MG63 (cell line): Measurements from ENCODE around the gene MOGAT1. TPM values are rescaled to one million over a fixed set of nuclear protein-coding genes. Genes with fewer than 3 reads are reported as not detected.

Experiments used
- DNase-seq: peaks from one replicate; pipeline ENCODE4 v3.0.0-alpha.2; 2020
- H3K27me3 ChIP-seq: fragments of 250-450 bp; sonication (Bioruptor Pico); 2 replicates; pipeline ENCODE4 v1.5.1; 2020; ENCODE audit warnings: mild to moderate bottlenecking, moderate library complexity
- H3K36me3 ChIP-seq: fragments of 250-450 bp; sonication (Bioruptor Pico); 2 replicates; pipeline ENCODE4 v1.5.1; 2020; ENCODE audit warnings: mild to moderate bottlenecking, moderate library complexity
- H3K4me3 ChIP-seq: fragments of 250-450 bp; sonication (Bioruptor Pico); 2 replicates; pipeline ENCODE4 v1.5.1; 2020; ENCODE audit warnings: mild to moderate bottlenecking, moderate library complexity
- H3K9me3 ChIP-seq: fragments of 250-450 bp; sonication (Bioruptor Pico); 2 replicates; pipeline ENCODE4 v1.5.1; 2020; ENCODE audit warnings: mild to moderate bottlenecking, moderate library complexity
- total RNA-seq: library from RNA; depleted of rRNA; stranded (reverse); fragments of >200 nt; shearing (Covaris generic); gene quantifications from 2 replicates; pipeline ENCODE4 v1.2.3, GENCODE V29; 2014; ENCODE audit warnings: low replicate concordance; rRNA removed

Gene MOGAT1, protein sequence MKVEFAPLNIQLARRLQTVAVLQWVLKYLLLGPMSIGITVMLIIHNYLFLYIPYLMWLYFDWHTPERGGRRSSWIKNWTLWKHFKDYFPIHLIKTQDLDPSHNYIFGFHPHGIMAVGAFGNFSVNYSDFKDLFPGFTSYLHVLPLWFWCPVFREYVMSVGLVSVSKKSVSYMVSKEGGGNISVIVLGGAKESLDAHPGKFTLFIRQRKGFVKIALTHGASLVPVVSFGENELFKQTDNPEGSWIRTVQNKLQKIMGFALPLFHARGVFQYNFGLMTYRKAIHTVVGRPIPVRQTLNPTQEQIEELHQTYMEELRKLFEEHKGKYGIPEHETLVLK
- not detected in 2 replicates for total RNA-seq

DNA sequence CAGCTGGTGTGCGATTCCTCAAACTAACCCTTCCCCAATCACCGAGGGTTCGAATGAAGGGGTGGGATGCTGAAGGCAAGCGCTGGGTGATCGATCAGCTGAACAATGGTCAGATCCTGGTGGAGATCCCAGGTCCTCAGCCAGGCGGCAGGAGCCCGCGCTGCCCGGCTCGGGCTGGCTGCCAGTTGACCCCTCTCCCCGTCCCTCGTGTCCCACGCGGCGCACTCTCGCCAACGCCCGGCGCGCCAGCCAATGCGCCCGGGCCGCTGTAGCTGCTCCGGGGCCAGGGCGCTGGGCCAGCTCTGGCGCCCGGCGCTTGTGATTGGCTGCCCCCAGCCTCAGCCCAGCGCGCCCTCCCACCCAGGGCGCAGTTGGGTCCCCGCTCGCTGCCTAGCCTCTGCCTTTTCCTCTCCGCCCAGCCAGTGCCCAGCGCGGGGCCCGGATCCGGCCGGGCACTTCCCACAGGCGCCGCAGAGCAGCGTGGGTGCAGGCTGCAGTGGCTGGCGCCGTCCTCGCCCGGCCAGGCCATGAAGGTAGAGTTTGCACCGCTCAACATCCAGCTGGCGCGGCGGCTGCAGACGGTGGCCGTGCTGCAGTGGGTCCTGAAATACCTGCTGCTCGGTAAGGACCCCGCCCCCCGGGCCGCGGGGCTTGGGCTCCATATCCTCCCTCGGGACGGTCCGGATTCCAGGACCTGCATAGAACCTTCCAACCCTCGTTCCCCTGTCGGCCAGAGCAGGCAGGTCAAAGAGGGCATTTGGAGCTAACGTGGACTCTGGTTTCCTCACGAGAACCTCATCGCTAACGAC lies at the start of gene MOGAT1:
MOGAT1 (plus strand) TSS at position 400 of the 809 bp plus-strand sequence; CDS start at position 528, 128 bp downstream.
- H3K4me3 ChIP-seq, result peak within 1 kb of the TSS; percentile 45
- peaks cover 7% of the 10 kb centered on the region for H3K27me3 ChIP-seq
- no peaks in the 10 kb centered on the region for H3K36me3 ChIP-seq
- peak; percentile 47 for DNase-seq
- H3K9me3 ChIP-seq, result no peaks in the 10 kb centered on the region

DNA sequence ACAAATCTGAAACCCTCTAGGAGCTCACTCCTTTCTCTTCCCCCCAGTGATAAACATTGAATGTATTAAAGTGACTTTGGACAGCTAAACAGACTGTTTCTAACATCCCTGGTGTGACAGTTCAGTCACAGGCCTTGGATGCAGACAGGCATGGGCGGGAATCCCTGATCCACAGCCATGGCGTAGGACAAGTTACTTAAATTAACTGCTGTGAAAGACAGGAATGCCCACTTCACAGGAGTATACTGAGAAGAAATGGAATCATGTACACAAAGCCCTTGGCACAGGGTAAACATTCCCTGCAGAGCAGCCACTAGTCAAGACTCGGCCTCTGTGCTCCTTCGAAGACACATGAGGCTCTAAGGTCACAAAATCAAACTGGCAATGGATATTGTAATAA lies 49.6 kb upstream of the MOGAT1 start:
- H3K36me3 ChIP-seq, result peaks cover 74% of the 10 kb centered on the region

DNA sequence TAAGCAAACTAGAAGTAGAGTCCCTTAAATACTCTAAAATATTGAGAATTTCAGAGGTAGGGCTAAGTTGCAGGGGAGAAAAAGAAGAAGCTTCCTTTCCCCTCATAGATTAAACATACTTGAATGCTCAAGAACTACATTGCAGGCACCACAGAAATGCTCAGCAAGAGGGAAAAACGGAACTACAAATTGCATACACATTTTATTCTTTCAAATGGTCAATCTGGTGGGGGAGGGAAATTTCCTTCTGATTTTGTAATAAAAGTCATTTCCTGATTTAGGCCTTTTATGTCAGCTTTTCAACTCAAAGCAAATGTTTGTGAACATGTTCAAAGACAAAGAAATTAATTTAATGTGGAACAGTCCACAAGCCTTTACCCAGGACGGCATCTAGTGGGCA lies 48.5 kb upstream of the MOGAT1 start:
- no peak for DNase-seq
- Histone ChIP-seq H3K4me3 (no peak overlapping the region), H3K36me3 (peaks cover 77% of the 10 kb centered on the region), H3K9me3 (no peaks in the 10 kb centered on the region), H3K27me3 (no peaks in the 10 kb centered on the region)

More for the DNA sequence above, 49.6 kb upstream of the MOGAT1 start:
- Histone ChIP-seq H3K4me3 (no peak overlapping the region), H3K27me3 (no peaks in the 10 kb centered on the region), H3K9me3 (no peaks in the 10 kb centered on the region)
- DNase-seq, result no peak

DNA sequence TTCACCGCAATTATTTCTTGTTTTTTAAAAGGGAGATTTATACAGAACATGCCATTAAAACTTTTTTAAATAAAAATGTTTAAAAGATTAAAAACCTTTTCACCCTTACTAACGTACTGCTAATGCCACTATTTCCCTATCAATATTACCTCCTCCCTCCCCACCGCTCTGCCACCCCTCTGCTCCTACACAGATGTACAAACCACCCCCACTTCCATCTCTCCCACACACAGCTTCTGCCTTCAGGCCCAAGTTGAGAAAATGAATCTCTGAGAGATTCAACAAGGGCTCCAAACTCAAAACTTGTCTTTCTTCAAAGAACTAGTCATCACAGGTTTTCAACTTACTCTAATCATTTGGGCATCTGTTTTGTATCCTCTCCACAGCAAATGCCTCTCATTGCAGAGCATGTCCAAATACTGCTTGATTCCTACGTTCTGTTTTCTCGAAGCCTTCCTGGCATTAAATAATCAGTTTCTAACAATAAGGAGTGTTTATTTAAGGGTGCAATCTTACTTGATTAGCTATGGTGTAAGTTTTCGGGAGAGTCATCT lies 47.6 kb upstream of the MOGAT1 start:
- Histone ChIP-seq H3K36me3 (peaks cover 80% of the 10 kb centered on the region), H3K9me3 (no peaks in the 10 kb centered on the region), H3K4me3 (no peak overlapping the region), H3K27me3 (no peaks in the 10 kb centered on the region)
- DNase-seq, result no peak

DNA sequence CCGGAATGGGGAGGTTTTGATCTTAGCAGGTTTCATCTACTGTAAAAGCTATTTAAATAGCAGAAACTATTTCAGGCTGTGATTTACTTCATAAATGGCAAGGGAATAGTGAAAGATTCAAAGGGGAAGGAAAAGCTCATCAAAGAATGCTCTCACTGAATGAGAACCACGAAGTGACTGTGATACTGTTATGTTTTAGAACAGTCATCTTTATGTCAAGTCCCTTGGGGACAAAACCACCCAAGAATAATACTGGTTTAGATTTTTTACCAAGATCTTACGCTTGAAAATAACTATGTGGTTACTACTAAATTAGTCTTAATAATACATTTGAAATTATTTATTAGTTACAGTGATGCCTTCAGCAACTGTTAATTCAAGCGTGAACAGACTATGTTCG lies 43.7 kb upstream of the MOGAT1 start:
- peaks cover 89% of the 10 kb centered on the region for H3K36me3 ChIP-seq
- no peak for DNase-seq
- no peaks in the 10 kb centered on the region for H3K27me3 ChIP-seq
- H3K9me3 ChIP-seq, result no peaks in the 10 kb centered on the region
- no peak overlapping the region for H3K4me3 ChIP-seq

DNA sequence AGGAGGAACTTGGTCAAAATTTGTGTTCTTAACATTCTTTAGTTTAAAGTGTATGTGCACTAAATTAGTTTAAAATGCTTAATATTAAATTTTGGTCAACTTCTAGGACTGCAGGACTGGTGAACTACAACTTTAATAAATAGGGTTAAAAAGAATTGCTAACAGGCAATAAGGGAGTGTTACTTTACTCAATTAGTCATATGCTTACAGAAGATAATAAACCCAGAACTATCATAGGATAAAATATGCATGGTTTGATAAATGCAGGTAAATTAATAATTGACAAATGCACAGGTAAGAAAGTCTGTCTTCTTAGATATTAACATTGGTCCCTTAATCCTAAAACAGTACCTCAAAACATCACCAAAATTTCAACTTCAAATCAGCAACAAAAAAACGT lies 36.2 kb upstream of the MOGAT1 start:
- DNase-seq, result no peak
- H3K36me3 ChIP-seq, result peaks cover 88% of the 10 kb centered on the region
- no peak overlapping the region for H3K4me3 ChIP-seq
- no peaks in the 10 kb centered on the region for H3K27me3 ChIP-seq
- no peaks in the 10 kb centered on the region for H3K9me3 ChIP-seq

DNA sequence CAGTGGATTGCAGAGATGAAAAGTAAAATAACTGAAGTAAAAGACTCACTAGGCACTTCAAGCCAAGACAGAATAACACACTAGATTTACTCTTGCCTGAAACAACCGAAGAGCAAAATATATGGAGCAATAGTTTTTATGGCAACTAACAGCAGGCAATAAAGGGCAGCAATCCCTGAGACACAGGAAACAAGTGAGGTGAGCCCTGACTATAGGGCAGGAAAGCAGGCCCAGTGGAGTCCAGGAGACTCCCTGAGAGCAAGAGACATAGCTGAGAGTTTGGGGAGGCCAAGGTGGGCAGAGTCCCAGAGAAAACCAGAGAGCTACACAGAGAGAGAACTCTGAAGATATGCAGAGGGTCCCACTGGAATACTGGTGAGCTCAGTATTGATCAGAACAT lies 34.4 kb upstream of the MOGAT1 start:
- DNase-seq, result no peak
- Histone ChIP-seq H3K36me3 (peaks cover 81% of the 10 kb centered on the region), H3K9me3 (no peaks in the 10 kb centered on the region)

DNA sequence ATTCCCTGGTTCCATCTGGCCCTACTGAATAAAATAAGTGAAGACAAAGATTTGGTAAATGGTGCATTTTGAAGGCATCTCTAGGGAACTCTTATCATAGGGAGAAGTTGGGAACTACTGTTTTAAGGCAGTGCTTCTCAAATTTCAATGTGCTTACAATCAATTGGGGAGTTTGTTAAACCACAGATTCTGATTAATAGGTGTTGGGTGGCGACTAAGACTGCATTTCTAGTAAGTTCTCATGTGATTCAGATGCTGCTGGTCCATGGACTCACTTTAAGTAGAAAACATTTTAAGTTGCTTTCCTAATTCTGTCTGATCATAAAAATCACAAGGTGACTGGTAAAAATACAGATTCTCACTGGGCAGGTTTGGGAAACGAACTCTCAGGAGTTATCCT lies 30.1 kb upstream of the MOGAT1 start:
- no peak for DNase-seq
- no peak overlapping the region for H3K4me3 ChIP-seq
- H3K9me3 ChIP-seq, result no peaks in the 10 kb centered on the region
- H3K36me3 ChIP-seq, result peaks cover 82% of the 10 kb centered on the region
- H3K27me3 ChIP-seq, result no peaks in the 10 kb centered on the region

More for the DNA sequence above, 34.4 kb upstream of the MOGAT1 start:
- no peaks in the 10 kb centered on the region for H3K27me3 ChIP-seq
- no peak overlapping the region for H3K4me3 ChIP-seq

DNA sequence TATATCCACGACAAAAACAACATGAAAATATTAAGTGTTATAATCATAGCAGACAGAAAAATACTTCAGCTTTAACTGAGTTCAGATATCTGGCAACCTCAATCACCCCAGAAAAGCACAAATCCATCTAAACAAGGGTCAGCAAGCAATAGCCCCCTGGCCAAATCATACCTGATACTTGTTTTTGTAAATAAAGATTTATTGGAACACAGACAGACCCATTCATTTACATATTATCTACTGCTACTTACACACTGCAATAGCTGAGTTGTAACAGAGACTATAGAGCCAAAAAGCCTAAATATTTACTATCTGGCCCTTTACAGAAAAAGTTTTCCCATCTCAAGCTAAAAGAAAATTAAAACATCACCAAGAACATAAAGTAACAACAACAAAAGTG lies 28.3 kb upstream of the MOGAT1 start:
- Histone ChIP-seq H3K27me3 (no peaks in the 10 kb centered on the region), H3K4me3 (no peak overlapping the region), H3K36me3 (peaks cover 80% of the 10 kb centered on the region), H3K9me3 (no peaks in the 10 kb centered on the region)
- no peak for DNase-seq

DNA sequence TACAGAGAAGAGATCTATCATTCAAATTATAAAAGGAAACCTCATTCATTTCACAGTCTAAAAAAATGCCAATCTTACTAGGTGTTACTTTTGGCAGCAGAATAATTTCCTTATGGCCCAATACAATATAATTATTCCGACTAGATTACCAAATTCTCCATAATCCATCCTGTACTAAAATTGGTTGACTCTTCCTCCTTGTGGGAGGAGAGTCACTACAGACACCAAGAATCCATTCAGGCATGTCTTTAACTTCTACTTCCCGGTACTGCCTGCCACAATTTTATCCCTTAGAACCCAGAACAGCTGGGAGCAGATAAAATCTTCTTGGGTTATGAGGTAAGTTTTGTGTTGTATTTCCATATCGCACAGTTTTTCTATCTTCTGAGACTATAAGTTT lies 25.4 kb upstream of the MOGAT1 start:
- Histone ChIP-seq H3K4me3 (no peak overlapping the region), H3K9me3 (no peaks in the 10 kb centered on the region), H3K27me3 (no peaks in the 10 kb centered on the region), H3K36me3 (peaks cover 80% of the 10 kb centered on the region)
- no peak for DNase-seq

DNA sequence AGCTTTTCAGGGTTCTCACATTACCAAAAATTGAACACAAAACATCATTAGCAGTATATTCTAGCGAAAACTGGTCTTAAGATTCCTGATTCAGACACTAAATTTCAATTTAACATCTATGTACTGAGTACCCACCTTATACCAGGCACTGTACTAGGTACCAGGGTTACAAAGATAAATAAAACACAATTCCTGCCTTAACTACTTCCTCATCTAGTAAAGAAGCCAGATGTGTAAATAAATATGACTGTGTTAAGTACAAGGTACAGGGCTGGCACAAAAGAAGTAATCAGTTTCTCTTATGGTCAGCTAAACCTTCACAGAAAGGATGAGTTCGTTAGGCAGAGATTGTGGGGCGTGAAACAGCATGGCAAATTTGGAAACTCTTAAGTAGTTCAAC lies 21.7 kb upstream of the MOGAT1 start:
- Histone ChIP-seq H3K27me3 (no peaks in the 10 kb centered on the region), H3K36me3 (peaks cover 75% of the 10 kb centered on the region), H3K4me3 (no peak overlapping the region), H3K9me3 (no peaks in the 10 kb centered on the region)
- DNase-seq, result no peak

DNA sequence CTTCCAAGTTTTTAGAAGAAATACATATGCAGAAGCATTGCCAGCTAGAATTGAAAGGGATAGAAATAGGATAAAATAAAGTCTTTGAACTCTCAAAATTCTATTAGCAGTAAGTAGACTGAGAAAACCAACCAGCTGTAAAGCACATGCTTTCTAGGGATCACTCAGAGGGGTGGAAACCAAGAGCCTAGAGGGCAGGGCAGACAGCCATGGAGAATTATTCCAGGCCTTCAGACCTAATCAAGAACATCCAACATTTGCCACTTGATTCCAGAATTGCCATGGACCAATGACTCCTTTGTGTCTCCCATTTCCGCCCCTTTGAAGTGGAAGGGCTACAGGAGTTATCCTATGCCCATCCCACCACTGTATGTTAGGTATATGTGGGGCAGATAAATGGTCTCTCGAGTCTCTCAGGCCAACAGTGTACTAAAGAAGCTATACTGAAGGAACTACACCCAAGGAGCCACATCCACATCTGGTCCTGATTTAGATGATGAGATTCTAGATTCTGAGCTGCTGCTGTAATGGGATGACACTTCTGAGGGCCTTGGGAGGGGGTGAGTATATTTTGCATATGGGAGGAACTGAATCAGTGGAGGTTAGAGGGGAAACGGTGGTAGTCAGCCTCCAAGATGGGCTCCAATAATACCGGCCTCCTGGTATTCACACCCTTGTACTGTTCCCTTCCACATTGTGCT lies 19.6 kb upstream of the MOGAT1 start:
- Histone ChIP-seq H3K27me3 (no peaks in the 10 kb centered on the region), H3K9me3 (no peaks in the 10 kb centered on the region), H3K36me3 (peaks cover 63% of the 10 kb centered on the region), H3K4me3 (no peak overlapping the region)
- no peak for DNase-seq

DNA sequence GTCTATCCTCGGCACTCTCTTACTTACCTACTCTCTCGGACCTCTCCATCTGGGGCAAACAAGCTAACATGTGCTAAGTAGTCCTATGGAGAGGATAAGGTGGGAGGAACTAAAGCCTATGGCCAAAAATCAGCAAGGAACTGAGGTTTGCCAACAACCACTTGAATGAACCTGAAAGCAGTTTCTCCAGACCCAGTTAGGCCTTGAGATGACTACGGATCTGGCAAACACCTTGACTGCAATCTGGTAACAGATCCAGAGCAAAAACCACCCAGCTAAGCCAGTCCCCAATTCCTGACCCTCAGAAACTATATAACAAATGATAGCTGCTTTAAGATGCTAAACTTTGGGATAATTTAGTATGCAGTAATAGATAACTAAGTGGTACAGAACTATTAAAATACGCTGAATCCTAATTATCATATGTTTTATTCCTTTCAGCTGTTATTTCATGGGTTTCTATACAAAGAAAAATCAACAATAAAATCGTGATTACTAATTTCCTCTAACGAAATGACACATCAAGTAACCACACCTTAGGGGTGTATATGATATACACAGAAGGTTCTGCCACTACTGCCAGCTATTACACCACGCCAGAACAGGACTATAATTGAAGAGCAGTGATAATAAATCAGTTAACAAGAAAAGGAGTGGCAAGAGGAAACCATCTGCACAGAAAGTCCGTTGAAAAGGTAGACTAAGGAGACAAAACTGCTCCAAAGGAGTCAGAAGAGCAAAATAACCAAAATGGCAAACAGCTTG lies 18.8 kb upstream of the MOGAT1 start:
- Histone ChIP-seq H3K9me3 (no peaks in the 10 kb centered on the region), H3K27me3 (no peaks in the 10 kb centered on the region), H3K36me3 (peaks cover 56% of the 10 kb centered on the region), H3K4me3 (0 out of 2 replicates have a peak overlapping the region, but pooled peaks have one; percentile 1)
- DNase-seq, result no peak

DNA sequence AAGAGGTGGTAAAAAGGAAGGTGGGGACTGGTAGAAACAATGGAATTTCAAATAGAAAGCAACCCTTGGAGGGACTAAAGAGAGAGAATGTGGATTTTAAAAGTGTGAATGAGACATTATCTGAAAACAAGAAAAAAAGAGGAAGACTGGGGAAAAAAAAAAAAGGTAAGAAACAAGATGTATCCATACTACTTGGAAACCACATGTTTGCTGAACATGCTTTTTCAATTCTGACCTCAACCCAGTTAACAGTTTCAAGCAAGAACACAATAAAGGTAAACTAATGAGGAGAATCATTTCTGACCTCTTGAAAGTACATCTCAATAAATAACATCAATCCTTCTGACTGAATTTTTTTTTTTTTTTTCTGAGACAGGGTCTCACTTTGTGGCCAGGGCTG lies 18.2 kb upstream of the MOGAT1 start:
- Histone ChIP-seq H3K4me3 (no peak overlapping the region), H3K27me3 (no peaks in the 10 kb centered on the region), H3K36me3 (peaks cover 50% of the 10 kb centered on the region), H3K9me3 (no peaks in the 10 kb centered on the region)
- no peak for DNase-seq

DNA sequence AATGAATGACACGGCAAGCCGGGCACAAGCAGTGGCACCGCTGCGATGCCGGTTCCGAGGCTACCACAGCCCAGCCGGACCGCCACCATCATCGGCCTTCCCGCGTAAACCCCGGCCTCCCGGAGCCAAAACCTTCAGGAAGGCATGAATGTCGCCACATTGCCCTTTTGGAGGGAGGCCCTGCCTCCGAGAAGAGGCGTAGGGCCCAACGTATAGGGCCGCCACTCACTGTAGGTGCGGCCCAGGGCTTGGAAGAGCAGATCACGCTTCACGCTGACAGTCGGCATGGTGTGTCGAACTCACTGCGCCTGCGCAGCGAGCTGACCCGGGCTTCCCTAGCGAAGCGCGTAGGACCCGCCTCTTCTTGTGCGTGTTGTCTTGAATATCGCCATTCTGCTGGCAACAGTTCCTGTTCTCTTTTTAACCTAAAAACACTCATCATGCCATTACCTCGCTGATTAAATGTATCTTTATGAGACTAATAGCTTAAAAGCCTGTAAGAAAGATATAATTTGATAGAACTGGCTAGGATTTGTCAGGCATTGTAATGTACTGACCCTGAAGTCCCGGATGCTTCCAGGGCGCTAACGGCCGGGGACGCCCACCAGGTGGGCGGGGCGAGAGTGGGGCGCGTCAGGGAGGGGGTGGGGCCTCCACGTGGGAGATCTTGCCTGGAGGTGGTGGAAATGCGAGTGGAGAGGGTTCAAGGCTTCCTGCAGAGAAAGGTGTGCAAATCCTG lies 15.5 kb upstream of the MOGAT1 start, which contains the start of gene FARSB:
FARSB (minus strand) TSS at position 306 of the 739 bp plus-strand sequence; CDS start at position 287, 19 bp downstream.
- H3K36me3 ChIP-seq, result peaks cover 31% of the 10 kb centered on the region
- no peaks in the 10 kb centered on the region for H3K9me3 ChIP-seq
- peak within 1 kb of the TSS; percentile 99 for H3K4me3 ChIP-seq
- no peaks in the 10 kb centered on the region for H3K27me3 ChIP-seq
- DNase-seq, result peak; percentile 95
